Activated CD4-positive, alpha-beta T cell treated with anti-CD3 and anti-CD28 coated beads, Interleukin-2, amount 10 ng/mL, durations not matched to agents 24 days and 14 days (primary cell): ENCODE measurements around the gene CAMK2B. TPM values are rescaled to one million over a fixed set of nuclear protein-coding genes. Genes with fewer than 3 reads are reported as not detected.

Experiments used
- DNase-seq: peaks from one replicate; pipeline ENCODE4 v3.0.0; 2022
- H3K27ac Mint-ChIP-seq: one replicate; pipeline ENCODE4 v1.8.0; 2022; ENCODE audit warnings: mild to moderate bottlenecking, mixed read lengths
- H3K27me3 Mint-ChIP-seq: one replicate; pipeline ENCODE4 v1.8.0; 2022; ENCODE audit warnings: mixed read lengths
- H3K36me3 Mint-ChIP-seq: one replicate; pipeline ENCODE4 v1.8.0; 2022; ENCODE audit warnings: low read depth, mild to moderate bottlenecking, mixed read lengths
- H3K4me1 Mint-ChIP-seq: one replicate; pipeline ENCODE4 v1.8.0; 2021; ENCODE audit warnings: mixed read lengths
- H3K4me3 Mint-ChIP-seq: one replicate; pipeline ENCODE4 v1.8.0; 2022; ENCODE audit warnings: mild to moderate bottlenecking, moderate library complexity, mixed read lengths
- H3K9me3 Mint-ChIP-seq: one replicate; pipeline ENCODE4 v1.8.0; 2021; ENCODE audit warnings: mixed read lengths
- intact Hi-C: fragments of 100-400 bp; cut with micrococcal nuclease; formaldehyde crosslinking; loops from one replicate; pipeline ENCODE4 v1.15.1; 2023
- total RNA-seq: library from RNA; stranded (reverse); gene quantifications from 2 replicates; pipeline ENCODE4 v1.2.3, GENCODE V29; 2022

CAMK2B gene
- total RNA-seq, 1 donor from 2014 or later: 1.6 TPM

GRCh38 chr7:44291733-44292419 lies 33.5 kb downstream of the CAMK2B start:
- peaks cover 40% of the 10 kb centered on the region for H3K27me3 Mint-ChIP-seq
- no peaks in the 10 kb centered on the region for H3K36me3 Mint-ChIP-seq

GRCh38 chr7:44291066-44291732 lies 34.2 kb downstream of the CAMK2B start:
- no peak for DNase-seq
- intact Hi-C loops: loop anchor here (5.0 to 10.0 kb wide), 2 partner anchors 49 to 336 kb away; no protein-coding TSS in a partner anchor
- Mint-ChIP-seq H3K27ac (no peak overlapping the region), H3K27me3 (peaks cover 34% of the 10 kb centered on the region), H3K4me1 (no peaks in the 10 kb centered on the region), H3K36me3 (no peaks in the 10 kb centered on the region), H3K9me3 (no peaks in the 10 kb centered on the region), H3K4me3 (no peak overlapping the region)

More at GRCh38 chr7:44291733-44292419, 33.5 kb downstream of the CAMK2B start:
- no peaks in the 10 kb centered on the region for H3K4me1 Mint-ChIP-seq
- no peak overlapping the region for H3K4me3 Mint-ChIP-seq
- intact Hi-C loops: loop anchor here (5.0 to 10.0 kb wide), 2 partner anchors 50 to 337 kb away; no protein-coding TSS in a partner anchor
- H3K27ac Mint-ChIP-seq: no peak overlapping the region
- no peak for DNase-seq
- H3K9me3 Mint-ChIP-seq: no peaks in the 10 kb centered on the region

- no peak overlapping the region for H3K27ac Mint-ChIP-seq
- no peak for DNase-seq
- H3K4me3 Mint-ChIP-seq: no peak overlapping the region
- no peaks in the 10 kb centered on the region for H3K9me3 Mint-ChIP-seq
- no peaks in the 10 kb centered on the region for H3K4me1 Mint-ChIP-seq
- H3K36me3 Mint-ChIP-seq: no peaks in the 10 kb centered on the region
- intact Hi-C loops: loop anchor here (5.0 to 10.0 kb wide), 2 partner anchors 48 to 335 kb away; no protein-coding TSS in a partner anchor
- peaks cover 27% of the 10 kb centered on the region for H3K27me3 Mint-ChIP-seq
Measured at GRCh38 chr7:44290252-44290620, 35.2 kb downstream of the CAMK2B start.

DNA sequence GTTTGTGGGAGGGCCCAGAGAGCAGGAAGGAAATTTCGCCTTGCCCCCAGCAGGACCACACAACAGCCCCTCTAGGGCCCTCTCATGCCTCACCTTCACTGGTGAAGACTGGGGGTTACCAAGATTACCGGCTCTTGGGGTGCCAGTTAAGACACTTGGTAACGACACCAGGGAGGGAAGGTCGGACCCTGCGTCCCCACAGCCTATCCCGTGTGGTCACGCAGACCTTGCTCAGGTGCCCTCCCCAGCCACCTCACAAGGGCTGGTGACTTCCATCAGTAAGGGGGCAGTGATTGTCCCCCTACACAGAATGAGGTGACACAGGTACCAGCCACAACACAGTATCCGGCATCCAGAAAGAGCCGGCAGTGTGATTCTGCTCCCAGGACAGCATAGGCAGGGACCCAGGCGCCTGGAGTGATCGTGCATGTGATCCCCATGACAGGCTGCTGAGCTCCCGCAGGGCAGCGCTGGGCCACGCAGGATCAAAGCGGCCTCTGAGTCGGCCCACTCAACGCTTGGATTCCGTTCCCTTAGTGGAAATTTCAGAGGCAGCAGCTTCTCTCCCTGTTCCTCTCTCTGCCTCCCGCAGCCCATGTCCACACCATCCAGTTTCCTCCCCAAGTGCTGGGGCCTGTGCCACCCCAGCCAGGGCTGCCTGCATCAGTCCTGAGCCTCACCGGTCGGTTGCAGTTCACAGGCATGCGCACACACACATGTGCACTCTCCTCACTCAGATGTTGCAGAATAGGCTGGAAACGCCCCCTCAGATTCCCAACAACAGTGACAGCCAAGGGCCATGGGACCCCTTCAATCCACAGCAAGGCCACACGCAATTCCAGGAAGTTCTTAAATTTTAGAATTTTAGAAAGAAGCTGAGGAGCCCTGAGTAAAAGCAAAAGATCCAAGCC lies 35.8 kb downstream of the CAMK2B start:
- no peak for DNase-seq

GRCh38 chr7:44288811-44289340 lies 36.5 kb downstream of the CAMK2B start:
- Mint-ChIP-seq H3K9me3 (no peaks in the 10 kb centered on the region), H3K36me3 (no peaks in the 10 kb centered on the region), H3K27me3 (peaks cover 15% of the 10 kb centered on the region), H3K4me3 (no peak overlapping the region), H3K27ac (no peak overlapping the region), H3K4me1 (no peaks in the 10 kb centered on the region)
- intact Hi-C loops: no loop called here
- DNase-seq: no peak

More for the DNA sequence above, 35.8 kb downstream of the CAMK2B start:
- no peaks in the 10 kb centered on the region for H3K9me3 Mint-ChIP-seq
- peaks cover 21% of the 10 kb centered on the region for H3K27me3 Mint-ChIP-seq
- no peak overlapping the region for H3K4me3 Mint-ChIP-seq
- H3K27ac Mint-ChIP-seq: no peak overlapping the region
- H3K36me3 Mint-ChIP-seq: no peaks in the 10 kb centered on the region
- intact Hi-C loops: loop anchor here (5.0 to 10.0 kb wide), 2 partner anchors 47 to 335 kb away; no protein-coding TSS in a partner anchor
- H3K4me1 Mint-ChIP-seq: no peaks in the 10 kb centered on the region

GRCh38 chr7:44288381-44288685 lies 37.1 kb downstream of the CAMK2B start:
- DNase-seq: no peak
- H3K36me3 Mint-ChIP-seq: no peaks in the 10 kb centered on the region
- intact Hi-C loops: no loop called here
- no peaks in the 10 kb centered on the region for H3K4me1 Mint-ChIP-seq
- H3K27ac Mint-ChIP-seq: no peak overlapping the region
- H3K27me3 Mint-ChIP-seq: peaks cover 12% of the 10 kb centered on the region
- H3K4me3 Mint-ChIP-seq: no peak overlapping the region
- no peaks in the 10 kb centered on the region for H3K9me3 Mint-ChIP-seq

DNA sequence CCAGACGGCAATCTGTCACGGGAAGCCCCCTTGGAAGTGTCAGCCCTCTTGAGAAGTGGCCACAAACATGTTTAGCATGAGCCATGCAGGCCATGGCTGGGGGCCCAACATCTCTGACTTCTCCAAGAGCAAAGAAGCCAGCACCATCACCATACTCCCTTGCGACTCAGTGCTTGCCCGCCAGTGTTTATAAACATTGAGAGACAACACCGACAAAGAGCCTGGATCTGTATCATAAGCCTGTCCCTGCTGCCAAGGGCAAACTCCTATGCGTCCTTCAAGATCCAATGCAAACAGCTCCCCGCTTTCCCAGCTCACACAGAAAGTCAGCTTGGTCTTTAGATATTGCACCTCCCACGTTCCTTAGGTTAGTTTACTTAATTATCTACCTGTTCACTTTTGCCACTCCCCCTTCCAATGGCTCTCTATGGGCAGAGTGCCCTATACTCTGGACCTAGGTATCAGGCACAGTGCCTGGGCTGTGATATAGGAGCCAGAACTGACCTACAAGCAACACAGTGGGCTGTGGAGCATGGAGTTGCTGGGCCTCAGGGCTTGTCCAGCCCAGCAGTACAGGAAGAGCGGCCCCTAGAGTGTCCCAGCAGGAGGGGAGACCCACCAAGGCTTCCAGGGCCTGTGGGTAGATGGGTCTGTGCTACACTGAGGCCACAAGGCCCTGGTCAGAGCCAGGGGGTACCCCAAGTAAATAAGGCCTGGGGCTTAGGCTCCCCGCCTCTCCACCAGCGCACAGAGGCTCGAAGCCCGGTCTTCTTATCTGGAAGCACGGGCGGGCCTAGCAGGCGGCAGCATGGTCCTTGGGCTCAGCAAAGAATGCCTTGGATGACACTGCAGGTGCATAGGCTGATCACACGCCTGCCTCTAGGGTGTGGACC lies 37.7 kb downstream of the CAMK2B start:
- DNase-seq: no peak
- peaks cover 12% of the 10 kb centered on the region for H3K27me3 Mint-ChIP-seq
- no peak overlapping the region for H3K4me3 Mint-ChIP-seq
- H3K36me3 Mint-ChIP-seq: no peaks in the 10 kb centered on the region
- H3K27ac Mint-ChIP-seq: no peak overlapping the region
- no peaks in the 10 kb centered on the region for H3K9me3 Mint-ChIP-seq
- H3K4me1 Mint-ChIP-seq: no peaks in the 10 kb centered on the region
- intact Hi-C loops: no loop called here

- no peak for DNase-seq
- H3K36me3 Mint-ChIP-seq: no peaks in the 10 kb centered on the region
- H3K9me3 Mint-ChIP-seq: no peaks in the 10 kb centered on the region
- H3K27me3 Mint-ChIP-seq: peaks cover 10% of the 10 kb centered on the region
- no peak overlapping the region for H3K4me3 Mint-ChIP-seq
- intact Hi-C loops: no loop called here
- no peaks in the 10 kb centered on the region for H3K4me1 Mint-ChIP-seq
- H3K27ac Mint-ChIP-seq: no peak overlapping the region
Measured at GRCh38 chr7:44286618-44287487, 38.5 kb downstream of the CAMK2B start.

- Mint-ChIP-seq H3K4me3 (no peak overlapping the region), H3K9me3 (no peaks in the 10 kb centered on the region)
Measured at GRCh38 chr7:44286182-44286617, 39.2 kb downstream of the CAMK2B start.

DNA sequence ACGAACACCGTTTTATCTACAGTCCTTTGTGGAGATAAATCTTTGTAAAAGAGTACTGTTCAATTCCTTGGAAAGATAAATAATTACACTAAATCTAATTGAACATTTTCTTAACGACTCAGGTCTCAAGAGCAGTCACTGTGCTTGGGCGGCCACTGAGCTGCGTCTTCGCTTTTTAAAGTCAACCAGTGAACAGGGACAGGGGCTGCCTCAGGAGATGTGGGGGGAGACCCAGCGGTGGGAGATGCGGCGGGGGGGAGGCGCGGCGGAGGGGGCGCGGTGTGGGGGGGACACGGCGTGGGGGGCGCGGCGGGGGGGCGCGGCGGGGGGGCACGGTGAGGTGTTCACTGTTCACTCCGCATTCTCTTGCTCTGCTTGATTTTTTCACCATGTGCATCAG lies 39.8 kb downstream of the CAMK2B start:
- no peaks in the 10 kb centered on the region for H3K36me3 Mint-ChIP-seq
- peaks cover 4% of the 10 kb centered on the region for H3K27me3 Mint-ChIP-seq
- H3K27ac Mint-ChIP-seq: no peak overlapping the region
- intact Hi-C loops: no loop called here
- H3K4me3 Mint-ChIP-seq: no peak overlapping the region
- H3K4me1 Mint-ChIP-seq: no peaks in the 10 kb centered on the region
- DNase-seq: no peak
- H3K9me3 Mint-ChIP-seq: no peaks in the 10 kb centered on the region

More at GRCh38 chr7:44286182-44286617, 39.2 kb downstream of the CAMK2B start:
- Mint-ChIP-seq H3K4me1 (no peaks in the 10 kb centered on the region), H3K27ac (no peak overlapping the region), H3K27me3 (peaks cover 8% of the 10 kb centered on the region), H3K36me3 (no peaks in the 10 kb centered on the region)
- DNase-seq: no peak
- intact Hi-C loops: no loop called here

DNA sequence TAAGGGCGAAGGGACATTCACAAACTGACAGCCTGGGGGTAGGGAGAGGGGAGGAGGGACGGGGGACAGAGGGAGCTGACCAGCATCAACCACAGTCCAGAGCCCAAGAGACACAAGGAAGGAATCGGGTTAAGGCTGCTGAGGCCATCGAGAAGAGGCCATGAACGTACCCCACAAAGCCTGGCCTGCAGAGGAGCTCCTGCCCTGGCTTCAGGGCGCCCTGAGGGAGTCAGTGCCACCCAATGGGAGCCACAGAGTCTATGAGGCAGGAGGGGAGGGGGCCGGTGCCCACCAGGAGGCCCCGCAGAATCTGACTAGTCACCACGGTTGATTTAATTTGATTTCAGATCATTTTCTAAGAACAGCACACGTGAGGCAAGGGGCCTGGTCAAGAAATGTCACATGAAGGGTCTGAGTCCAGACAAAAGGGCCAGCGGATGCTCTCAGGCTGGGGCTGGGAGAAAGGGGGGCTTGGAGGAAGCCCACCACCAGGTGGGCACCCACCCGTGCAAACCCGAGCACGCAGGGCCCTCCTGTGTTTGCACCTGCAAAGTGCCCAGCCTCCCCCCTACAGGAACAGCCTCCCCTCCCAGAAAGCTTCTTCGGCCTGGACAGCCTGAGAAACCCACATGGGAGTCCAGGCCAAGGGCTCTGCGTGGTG lies 40.4 kb downstream of the CAMK2B start:
- H3K4me3 Mint-ChIP-seq: no peak overlapping the region
- no peak overlapping the region for H3K27ac Mint-ChIP-seq
- no peaks in the 10 kb centered on the region for H3K27me3 Mint-ChIP-seq
- intact Hi-C loops: no loop called here
- no peaks in the 10 kb centered on the region for H3K4me1 Mint-ChIP-seq
- no peaks in the 10 kb centered on the region for H3K9me3 Mint-ChIP-seq
- no peak for DNase-seq
- no peaks in the 10 kb centered on the region for H3K36me3 Mint-ChIP-seq

DNA sequence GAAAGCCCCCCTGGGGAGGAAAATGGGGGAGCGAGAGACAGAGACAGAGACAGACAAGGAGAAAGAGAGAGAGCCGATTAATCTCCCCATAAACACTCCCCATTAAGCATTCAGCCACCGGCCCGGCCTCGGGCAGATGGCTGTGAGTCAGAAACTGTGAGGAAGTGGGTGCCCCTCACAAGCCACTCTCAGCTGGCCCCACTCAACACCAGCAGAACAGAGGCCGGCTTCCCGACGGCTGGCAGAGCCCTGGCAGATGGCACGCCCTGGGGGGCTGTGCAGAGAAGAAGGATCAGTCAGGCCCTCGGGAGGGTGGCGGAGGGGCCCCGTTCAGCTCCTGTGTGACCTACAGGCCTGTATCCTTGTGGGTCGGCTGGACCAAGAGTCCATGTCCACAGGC lies 41.2 kb downstream of the CAMK2B start:
- no peaks in the 10 kb centered on the region for H3K27me3 Mint-ChIP-seq
- no peak overlapping the region for H3K27ac Mint-ChIP-seq
- intact Hi-C loops: no loop called here
- no peak overlapping the region for H3K4me3 Mint-ChIP-seq
- H3K36me3 Mint-ChIP-seq: no peaks in the 10 kb centered on the region
- H3K4me1 Mint-ChIP-seq: no peaks in the 10 kb centered on the region
- H3K9me3 Mint-ChIP-seq: no peaks in the 10 kb centered on the region
- DNase-seq: no peak
